NCI-H1417 (cell line): Measurements from ENCODE around the gene ZRANB1.
"Not testable (repeated sequence)": the region's sequence is repeated elsewhere in the genome, so short reads cannot be mapped to it uniquely, and the experiment has no call there.

Experiments used
- DNase-seq, 3 experiments: peaks; one replicate each; lab custom pipeline; 2025; lab: John Stamatoyannopoulos, UW

Gene ZRANB1

GRCh38 chr10:124963866-124964720 lies 22.2 kb downstream of the ZRANB1 start:
- DNase-seq = no peak

- no peak for DNase-seq
Measured at GRCh38 chr10:124966008-124966407, 24.1 kb downstream of the ZRANB1 start.

GRCh38 chr10:124967255-124967654 lies 25.3 kb downstream of the ZRANB1 start:
- DNase-seq = no peak

- no peak for DNase-seq
Measured at GRCh38 chr10:124971276-124971675, 29.4 kb downstream of the ZRANB1 start.

- DNase-seq = no peak
Measured at GRCh38 chr10:124972637-124973036, 30.7 kb downstream of the ZRANB1 start.

GRCh38 chr10:124974131-124974530 lies 32.2 kb downstream of the ZRANB1 start:
- no peak for DNase-seq

- no peak for DNase-seq
Measured at GRCh38 chr10:124975977-124976514, 34.1 kb downstream of the ZRANB1 start.

GRCh38 chr10:124977161-124977560 lies 35.2 kb downstream of the ZRANB1 start:
- no peak for DNase-seq

GRCh38 chr10:124977648-124978375 lies 35.9 kb downstream of the ZRANB1 start:
- no peak for DNase-seq

- DNase-seq = no peak
Measured at GRCh38 chr10:124978376-124978725, 36.4 kb downstream of the ZRANB1 start.

GRCh38 chr10:124983321-124983720 lies 41.4 kb downstream of the ZRANB1 start:
- no peak for DNase-seq

- no peak for DNase-seq
Measured at GRCh38 chr10:124984376-124984775, 42.5 kb downstream of the ZRANB1 start.

GRCh38 chr10:124985162-124985561 lies 43.2 kb downstream of the ZRANB1 start:
- no peak for DNase-seq

- DNase-seq = no peak
Measured at GRCh38 chr10:124987788-124988187, 45.9 kb downstream of the ZRANB1 start.

GRCh38 chr10:124988753-124989152 lies 46.8 kb downstream of the ZRANB1 start:
- DNase-seq = not testable (repeated sequence)

GRCh38 chr10:124989526-124989925 lies 47.6 kb downstream of the ZRANB1 start:
- DNase-seq = no peak

- DNase-seq = no peak
Measured at GRCh38 chr10:124990671-124991625, 49.0 kb downstream of the ZRANB1 start.

GRCh38 chr10:124991835-124992234 lies 49.9 kb downstream of the ZRANB1 start:
- DNase-seq = no peak

- peak; percentile 7 to 51 (median 18) for DNase-seq
Measured at GRCh38 chr10:124992462-124993344, 50.8 kb downstream of the ZRANB1 start.

GRCh38 chr10:124993345-124993708 lies 51.4 kb downstream of the ZRANB1 start:
- DNase-seq = no peak
